ENCODE measurements around the gene SLC13A5.
"Not testable (repeated sequence)": the region's sequence is repeated elsewhere in the genome, so short reads cannot be mapped to it uniquely, and the experiment has no call there.

DNA sequence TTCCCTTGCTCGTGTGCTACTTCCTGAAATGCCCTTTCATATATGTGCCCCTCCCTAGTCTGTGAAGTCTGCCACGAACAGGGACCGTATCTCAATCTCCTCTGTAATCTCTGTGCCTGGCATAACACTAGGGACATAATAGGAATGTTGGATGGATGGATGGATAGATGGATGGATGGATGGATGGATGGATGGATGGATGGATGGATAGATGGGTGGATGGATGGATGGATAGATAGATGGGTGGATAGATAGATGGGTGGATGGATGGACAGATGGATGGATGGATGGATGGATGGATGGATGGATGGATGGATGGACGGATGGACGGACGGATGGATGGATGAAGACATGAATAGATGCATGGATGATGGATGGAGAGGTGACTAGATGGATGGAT, 21.2 kb downstream of the SLC13A5 start:
- not testable (repeated sequence) for TF ChIP-seq CTCF, POLR2A (IDR thresholded peaks at IDR 0.05)

Measured in tibial nerve (tissue), 3 donors.